ENCODE measurements around the gene TNFAIP3.

TNFAIP3 gene

DNA sequence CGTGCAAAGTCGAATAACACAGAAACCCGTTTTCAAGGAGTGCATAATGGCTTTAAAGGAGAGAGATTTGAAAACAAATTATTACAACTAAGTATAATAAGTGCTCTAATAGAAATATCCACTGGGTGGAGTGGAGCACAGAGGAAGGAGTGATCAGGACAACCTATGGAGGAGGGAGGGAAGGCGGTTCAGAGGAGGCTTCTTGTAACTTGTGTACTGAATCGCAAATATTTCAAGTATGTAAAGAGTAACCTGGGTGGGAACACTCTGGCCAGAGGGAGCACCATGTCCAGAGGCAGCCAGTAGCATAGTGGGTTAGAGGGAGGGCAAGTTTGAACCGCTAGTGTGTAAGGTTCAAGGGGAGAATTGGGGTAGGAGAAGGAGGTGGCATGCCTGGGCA lies 21.6 kb upstream of the TNFAIP3 start:
- DNase-seq (ENCODE audit: low spot score): no peak

DNA sequence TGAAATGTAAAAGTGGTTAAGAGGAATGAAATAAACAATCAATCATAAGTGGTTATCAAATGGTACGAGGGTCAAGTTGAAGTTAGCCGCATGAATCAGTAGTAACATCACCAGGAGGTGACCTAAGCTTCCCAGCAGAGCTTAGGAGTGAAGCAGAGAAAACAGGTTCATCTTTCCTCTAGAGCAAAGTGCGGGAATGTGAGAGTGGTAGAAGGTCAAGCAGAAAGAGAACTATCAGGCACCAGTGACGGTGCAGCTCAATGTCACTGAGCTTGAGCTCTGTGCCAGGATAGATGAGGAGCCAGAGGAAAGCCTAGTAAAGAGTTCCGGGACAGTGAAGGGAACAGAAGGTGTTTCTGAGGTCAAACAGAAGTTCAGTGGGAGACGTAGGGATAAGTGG lies 20.8 kb upstream of the TNFAIP3 start:
- no peak for DNase-seq (ENCODE audit: low spot score)

DNA sequence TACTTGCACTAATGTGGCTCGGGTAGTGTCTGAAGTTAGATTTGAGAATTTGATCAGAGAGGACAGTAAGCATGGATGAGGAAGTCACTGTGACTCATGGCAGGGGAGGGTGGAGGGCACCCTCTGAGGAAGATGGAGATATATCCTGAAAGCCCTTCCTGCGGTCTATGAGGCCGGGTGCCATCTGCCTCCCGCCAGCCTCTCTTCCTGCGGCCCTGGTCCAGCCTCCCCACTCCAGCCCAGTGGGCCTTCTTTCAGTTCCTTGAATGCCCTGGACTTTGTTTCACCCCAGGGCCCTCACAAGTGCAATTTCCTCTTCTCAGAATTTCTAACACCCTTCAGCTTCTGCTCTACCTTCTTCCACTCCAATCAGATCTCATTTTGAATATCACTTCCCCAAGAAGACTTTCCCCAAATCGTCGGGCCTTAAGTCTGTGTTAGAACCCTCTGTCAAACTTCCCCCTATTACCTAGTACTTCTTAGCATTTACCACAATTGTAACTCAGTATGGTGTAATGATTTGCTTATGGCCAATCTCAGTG lies 20.2 kb upstream of the TNFAIP3 start:
- DNase-seq (ENCODE audit: low spot score): no peak

DNA sequence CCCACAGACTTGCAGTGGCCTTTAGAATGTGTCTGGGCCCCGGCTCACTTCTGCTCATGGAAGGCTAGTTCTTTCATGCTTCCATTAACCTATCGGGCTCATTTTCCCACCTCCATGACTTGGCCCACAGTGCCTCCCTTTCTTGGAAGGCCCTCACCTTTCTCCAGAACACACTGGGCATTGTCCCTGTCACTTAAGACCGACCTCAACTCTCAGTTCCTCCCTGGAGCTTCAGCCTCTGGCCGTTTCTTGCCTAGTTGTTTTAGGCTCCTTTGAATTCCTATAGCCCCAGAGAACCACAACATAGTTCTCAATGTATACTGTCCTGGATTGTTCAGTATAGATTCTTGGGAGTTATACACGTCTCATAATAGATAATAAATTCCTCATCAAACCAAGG lies 19.3 kb upstream of the TNFAIP3 start:
- DNase-seq (ENCODE audit: low spot score): no peak

DNA sequence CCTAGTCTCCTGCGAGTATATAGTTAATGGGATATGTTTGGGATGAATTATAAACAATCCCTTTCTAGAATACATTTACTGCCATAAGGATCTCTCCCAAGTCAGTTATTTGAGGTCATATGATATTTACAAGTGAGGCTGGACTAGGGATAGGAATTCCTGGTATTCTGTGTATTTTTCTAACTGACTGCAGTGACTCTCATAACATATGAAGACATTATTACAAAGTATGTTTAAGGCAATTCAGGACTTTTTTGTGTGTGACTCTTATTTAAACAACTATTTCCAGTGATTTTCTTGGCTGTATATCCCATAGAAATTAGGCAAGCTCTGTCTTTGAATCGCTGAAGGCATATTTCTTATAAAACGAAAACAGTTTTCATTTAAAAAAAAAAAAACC lies 18.4 kb upstream of the TNFAIP3 start:
- no peak for DNase-seq (ENCODE audit: low spot score)

DNA sequence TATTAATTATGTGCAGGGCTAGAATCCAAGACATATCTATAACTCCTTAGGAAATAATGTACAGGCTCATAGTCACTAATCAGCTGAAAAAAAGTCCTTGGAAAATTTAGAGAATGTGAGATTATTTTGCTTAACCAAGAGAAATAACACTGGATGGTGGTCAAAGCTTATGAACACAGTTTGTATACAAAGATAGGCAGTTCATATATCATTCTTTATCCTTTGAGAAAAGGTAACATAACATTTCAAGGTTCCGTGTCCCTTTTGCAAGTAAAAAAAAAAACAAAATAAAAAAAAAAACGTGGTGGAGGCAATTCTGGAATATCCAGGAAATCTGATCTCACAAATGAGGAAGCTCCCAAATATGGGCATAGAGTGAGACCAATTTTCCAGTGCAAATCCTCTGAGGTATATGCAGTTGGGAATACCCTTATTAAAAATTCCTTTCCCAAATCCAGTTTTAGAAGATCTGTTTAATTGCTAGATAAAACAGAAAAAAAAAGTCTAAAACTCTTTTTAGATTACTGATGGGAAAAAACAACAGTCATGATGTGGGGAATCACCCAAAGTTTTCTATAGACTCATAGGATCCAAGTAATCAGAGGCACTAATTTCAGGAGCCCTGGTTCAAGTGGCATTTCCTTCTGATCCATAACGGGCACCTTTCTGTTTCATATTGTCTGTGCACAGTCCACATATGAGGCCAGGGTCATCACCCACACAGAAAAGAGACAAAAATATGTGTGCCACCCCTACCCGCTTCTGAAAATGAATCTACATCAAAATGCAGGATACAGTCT lies 17.7 kb upstream of the TNFAIP3 start:
- no peak for DNase-seq (ENCODE audit: low spot score)

DNA sequence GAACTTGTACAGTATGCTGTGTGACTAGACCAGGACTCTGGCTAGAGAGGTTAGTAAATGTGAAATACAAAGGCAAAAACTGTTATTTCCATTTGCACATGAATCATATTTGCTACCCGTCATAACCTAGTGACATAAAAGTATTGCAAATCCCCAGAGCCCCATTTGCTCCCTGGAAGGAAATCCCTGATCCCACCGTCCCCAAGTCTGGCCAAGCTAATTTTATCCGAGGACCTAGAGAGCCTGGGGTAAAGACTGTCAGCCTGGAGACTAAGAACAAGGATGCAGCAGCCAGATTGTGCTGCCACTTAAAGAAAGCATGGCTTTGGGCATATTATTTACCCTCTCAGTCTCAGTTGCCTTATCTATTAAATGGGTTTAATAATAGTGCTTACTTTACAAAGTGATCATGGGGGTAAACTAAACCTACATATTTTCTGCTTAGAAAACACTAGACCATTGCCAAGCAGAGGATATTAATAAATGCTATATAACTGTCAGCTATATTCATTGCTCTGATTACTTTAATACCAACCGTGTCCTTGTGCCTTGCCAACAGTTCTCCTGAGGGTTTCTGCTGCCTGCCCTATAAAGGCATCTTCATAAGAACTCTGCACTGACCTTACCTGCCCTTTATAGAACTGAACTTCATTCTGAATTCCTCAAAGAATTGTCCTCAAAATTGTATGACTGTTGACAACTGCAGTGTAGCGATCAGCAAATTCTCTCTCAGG lies 16.9 kb upstream of the TNFAIP3 start:
- DNase-seq (ENCODE audit: low spot score): no peak

DNA sequence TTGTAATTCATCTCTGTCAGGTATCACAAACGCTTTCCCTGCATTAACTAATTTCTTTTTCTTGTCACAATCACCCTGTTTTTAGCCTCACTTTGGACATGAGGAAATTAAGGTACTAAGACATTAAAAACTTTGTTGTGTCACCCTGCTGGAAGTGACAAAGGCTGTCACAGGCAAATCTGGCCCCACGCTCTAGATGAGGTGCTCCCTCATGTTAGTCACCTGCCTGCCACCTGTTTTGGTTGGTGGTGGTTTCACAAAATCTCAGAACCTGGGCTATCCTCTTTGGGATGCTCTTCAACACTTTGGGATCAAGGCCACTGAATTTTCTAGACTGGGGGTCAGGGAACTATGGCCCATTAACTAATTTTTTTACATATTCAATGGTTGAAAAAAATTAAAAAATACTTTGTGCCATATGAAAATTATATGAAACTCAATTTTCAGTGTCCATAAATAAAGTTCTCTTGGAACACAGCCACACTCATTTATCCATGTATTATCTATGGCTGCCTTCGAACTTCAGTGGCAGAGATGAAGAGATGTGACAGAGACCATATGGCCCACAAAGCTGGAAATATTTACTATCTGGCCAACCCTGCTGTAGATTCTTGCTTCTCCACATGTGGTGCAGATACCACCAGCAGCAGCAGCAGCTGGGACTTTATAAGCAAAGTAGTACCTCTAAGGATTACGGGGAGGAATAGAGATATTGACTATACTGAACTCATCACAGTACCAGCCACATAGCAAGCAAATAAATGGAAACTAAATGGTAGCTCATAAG lies 16.1 kb upstream of the TNFAIP3 start:
- no peak for DNase-seq (ENCODE audit: low spot score)

DNA sequence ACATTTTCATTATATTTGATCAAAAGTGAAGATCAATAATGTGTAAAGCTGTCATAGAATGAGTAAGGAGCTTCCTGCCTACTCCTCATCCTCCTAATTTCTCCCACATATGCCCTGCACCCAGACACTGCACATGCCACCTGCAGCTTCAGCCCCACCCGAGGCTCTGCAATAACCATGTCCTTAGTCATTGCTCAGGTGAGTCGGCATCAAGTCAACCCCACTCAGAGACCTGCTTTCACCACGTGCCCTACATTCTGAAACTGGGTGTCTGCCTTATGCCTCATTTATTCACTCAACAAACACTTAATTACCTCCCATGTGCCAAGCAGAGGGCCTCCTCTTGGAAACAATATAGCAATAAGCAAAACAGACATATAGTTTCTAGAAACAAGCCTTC lies 15.4 kb upstream of the TNFAIP3 start:
- no peak for DNase-seq (ENCODE audit: low spot score)

DNA sequence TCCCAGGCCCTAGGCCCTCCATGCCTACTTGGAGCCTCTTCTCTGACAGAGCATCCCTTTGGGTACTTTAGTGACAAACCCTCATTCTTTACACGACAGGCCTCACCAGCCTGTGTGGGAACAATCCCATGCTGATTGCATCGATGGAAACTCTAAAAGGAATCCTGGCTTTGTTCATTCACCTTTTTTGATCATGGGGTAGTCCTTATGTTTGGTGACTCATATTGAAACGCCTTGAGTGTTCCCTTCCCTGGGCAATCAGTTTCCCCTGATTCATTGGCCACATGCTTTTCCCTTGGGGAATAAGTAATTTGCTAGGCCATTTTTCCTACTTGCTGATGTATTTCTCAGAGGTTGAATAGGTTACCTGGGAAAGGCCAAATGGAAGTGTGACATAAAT lies 14.7 kb upstream of the TNFAIP3 start:
- DNase-seq (ENCODE audit: low spot score): no peak

DNA sequence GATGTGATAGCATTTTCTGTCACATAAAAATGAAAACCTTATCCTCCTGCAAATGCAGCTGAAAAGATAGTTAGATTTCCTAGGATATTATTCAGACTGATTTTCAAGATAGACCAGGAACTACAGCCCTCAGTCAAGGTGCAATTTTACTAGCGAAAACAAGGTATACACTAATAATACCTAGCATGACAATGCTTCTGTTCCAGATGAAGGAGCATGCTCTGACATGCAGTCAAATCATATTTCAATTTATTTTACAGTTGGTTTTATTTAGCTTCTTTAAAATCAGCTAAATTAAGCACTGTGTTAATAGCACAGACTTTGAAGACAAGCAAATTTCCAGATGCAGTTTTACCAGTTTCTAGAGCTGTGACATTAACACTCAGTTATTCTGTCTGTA lies 14.2 kb upstream of the TNFAIP3 start:
- DNase-seq (ENCODE audit: low spot score): no peak

DNA sequence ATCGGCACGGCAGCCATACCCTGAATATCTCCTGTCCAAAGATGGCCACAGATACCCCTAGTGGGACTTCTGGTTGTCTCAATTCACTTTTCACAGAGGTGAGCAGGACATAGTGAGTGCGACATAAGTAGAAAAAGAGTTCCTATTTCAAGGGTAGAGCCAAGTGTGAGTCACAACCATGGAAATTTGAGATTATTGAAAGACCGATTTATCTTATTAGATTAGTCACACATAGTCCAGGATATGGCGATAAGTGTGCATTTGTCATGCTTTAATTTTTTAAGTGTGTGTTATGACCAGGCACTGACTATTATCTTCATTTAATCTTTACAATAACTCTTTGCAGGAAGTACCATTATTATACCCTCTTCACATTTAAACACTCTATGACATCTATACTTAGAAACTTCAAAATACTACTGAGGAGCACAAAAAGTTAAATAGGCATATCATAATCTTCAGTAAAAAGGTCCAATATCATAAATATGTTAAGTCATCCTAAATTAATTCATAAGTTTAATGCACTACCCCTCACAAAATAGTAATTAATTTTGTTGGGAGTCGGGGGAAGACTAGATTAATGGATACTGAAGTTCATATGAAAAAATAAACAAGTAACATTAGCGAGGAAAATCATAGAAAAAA lies 13.4 kb upstream of the TNFAIP3 start:
- no peak for DNase-seq (ENCODE audit: low spot score)

DNA sequence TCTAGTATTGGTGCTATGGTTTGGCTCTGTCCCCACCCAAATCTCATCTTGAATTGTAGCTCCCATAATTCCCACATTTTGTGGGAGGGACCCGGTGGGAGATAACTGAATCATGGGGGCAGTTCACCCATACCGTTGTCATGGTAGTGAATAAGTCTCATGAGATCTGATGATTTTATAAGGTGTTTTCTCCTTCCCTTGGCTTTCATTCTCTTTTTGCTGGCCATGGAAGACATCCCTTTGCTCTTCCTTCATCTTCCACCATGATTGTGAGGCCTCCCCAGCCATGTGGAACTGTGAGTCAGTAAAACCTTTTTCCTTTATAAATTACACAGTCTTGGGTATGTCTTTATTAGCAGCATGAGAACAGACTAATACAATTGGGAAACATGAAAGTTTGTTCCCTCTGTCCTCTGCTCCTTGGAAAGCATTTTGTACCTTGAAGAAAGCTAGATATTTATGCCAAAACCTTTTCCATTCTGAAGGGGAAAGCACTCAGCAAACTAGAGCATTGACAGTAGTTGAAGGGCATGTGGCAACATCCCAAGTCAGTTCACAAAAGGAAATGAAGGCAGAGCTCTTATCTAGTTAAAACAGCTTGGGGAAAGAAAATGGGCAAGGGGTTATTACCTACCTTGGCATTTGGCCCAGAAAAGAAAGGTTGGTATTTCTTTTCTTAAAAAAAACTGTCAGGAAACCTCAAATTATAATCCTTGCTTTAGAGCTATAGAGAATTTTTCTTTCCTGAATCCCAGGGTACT lies 10.7 kb upstream of the TNFAIP3 start:
- DNase-seq (ENCODE audit: low spot score): no peak

DNA sequence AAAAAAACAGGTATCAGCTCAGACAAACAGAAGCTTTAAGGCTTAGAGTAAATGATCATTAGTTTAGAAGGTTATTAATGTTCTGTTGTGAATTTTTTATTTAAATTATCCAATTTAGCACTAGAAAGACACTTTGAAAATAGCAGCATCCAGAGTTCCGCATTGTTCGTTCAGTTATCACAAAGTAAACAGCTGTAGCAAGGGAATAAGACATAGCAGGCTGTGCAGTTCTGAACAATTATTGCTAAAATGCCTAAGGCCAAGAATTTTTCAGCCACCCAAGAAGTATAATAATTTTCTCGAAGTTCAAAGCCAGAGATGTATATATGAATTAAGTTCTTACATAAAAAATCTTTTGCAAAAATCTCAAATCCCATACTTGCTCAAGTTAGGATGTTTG lies 8.0 kb upstream of the TNFAIP3 start:
- no peak for DNase-seq (ENCODE audit: low spot score)

DNA sequence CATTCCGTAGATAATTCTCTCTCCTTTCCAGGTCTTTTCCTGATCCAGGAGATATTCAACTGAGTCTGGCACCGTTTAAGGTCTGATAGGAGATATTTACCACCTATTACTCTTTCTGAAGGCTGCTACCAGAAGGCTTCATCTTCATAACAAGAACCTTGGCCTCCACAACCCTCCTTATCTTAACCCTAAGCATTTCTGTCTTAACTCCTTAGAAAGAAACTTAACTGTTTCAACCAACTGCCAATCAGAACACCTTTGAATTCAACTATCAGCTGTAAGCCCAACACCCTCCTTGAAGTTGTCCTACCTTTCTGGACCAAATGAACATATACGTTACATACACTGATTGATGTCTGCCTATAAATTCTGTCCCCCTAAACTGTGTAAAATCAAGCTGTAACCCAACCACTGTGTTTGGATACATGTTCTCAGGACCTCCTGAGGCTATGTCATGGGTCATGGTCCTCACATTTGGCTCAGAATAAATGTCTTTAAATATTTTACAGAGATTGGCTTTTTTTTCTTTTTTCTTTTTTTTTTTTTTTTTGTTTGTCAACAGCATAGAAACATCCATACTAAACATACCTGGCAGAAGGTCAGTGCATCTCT lies 6.6 kb upstream of the TNFAIP3 start:
- no peak for DNase-seq (ENCODE audit: low spot score)

DNA sequence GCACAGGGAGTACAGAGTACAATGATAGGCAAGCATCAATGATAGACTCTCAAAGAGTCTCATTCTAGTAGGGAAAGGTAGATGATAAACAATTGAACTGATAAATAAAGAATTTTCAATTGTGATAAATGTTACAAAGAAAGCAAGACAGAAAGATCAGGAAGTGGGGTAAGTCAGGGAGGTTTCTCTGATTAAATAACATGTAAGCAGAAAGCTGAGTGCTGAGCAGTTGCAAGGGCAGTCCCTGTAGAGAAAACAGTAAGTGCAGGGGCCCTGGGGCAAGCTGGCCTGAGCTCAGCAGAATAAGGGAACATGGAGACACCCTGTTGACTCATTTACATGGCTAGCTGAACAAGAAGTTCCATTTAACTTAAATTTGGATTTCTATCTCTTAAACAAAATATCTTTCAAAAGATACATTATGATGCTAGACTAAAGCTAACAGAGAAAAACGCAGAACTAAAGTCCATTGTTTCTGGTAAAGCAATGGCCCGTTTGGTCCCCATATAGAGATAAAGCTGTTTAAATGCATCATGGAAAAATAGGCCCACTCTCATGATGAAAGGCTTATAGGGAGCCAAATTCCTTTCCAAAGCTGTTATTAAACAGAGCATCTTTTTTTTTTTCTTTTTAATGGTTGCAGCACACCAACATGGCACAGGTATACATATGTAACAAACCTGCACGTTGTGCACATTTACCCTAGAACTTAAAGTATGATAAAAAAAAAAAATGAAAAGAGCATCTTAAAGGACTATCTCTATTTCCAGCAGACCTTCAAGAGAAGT lies 5.3 kb upstream of the TNFAIP3 start:
- no peak for DNase-seq (ENCODE audit: low spot score)

DNA sequence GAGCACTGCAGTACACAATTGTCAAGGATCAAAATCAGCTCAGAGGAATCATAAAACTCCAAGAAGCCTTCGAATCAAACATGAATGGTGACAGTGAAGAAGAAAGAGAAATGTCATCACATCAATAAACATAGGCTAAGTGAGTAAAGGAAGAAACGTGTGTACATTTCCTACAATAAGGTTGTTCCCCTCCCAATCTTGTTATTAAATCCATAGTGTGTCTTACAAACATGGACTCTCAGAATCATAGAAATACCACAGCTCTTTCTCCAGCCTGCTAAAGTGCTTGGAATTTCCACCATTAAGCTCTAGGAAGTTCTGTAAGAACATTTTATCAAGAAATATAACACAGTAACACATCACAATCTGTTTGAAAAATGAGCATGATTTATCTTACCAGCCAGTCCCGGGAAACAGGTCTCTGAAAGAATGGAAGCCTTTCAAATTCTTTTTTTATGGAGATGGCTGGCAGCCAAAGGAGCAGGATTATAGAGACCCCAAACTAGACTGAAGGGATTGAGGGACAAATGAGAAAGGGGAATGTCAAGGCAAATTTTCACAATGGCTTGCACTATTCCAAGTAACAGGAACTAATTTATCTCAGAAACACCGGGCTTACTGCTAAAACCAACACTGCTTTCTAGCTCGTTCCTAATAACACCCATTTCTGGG lies 4.5 kb upstream of the TNFAIP3 start:
- no peak for DNase-seq (ENCODE audit: low spot score)

DNA sequence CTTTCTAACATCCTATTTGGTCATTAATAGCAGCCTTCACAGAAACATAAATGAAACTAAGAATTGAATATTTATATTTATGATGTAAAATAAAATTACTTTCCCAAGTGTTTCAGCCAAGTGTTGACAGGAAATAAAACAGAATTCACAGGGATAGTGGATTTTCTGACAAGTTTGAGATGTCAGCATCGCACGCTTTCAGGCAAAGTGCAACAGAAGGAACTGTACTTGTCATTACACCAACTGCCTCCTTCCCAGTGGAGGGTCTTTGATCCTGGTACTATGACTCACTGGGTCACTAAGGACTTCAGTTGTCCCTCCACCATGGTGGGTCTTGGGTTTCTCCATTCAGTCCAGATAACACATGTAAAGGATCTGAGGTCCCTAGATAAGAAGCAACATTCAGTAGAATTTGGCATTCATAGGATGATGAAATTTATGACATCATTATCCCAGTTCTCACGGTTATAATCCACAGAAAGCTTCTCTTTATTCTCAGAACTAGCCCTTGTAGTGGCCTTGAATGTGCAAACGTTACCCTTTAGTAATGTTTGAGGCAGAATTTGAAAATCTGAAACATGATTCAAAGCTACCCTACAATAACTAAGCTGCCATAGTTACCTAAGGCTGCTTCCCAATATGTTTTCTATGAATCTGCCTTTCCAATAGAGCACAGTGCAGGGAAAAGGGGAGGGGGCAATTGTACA lies 3.8 kb upstream of the TNFAIP3 start:
- no peak for DNase-seq (ENCODE audit: low spot score)

All from AG20443 (cell line).